ENCODE measurements around the gene DNAH3. TPM values are rescaled to one million over a fixed set of nuclear protein-coding genes. Genes with fewer than 3 reads are reported as not detected.
"Not testable (repeated sequence)": the region's sequence is repeated elsewhere in the genome, so short reads cannot be mapped to it uniquely, and the experiment has no call there.

DNAH3 gene
- total RNA-seq, 1 donor from 2014 or later, result 1.0 TPM

DNA sequence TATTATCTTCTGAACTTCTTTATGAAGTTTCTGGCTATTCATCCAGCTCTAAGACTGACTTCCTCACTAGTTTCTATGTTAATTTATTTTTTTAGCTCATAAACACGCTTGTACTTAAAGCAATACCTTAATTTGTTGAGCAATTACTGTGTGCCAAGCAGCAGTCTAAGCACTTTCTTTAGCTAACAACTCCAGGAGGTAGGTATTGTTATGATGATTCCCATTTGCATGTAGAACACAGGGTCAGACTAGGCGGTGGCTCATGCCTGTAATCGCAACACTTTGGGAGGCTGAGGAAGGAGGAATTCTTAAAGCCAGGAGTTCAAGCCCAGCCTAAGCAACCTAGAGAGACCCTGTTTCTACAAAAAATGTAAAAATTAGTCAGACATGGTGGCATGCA is 19.8 kb downstream of the DNAH3 start:
- Histone ChIP-seq H3K36me3 (ENCODE audit: control insufficient read depth in 3 of 3, insufficient read depth in 3 of 3, low read length in 3 of 3) (no peaks in the 10 kb centered on the region), H3K4me3 (ENCODE audit: low read length in 3 of 3) (no peak overlapping the region), H3K27me3 (ENCODE audit: control insufficient read depth in 3 of 3, insufficient read depth in 3 of 3, low read length in 3 of 3) (no peaks in the 10 kb centered on the region), H3K9ac (ENCODE audit: low read depth in 1 of 3, low read length in 3 of 3) (no peak overlapping the region), H3K27ac (ENCODE audit: low read depth, low read length) (no peak overlapping the region), H3K9me3 (ENCODE audit: control insufficient read depth in 3 of 3, low read length in 3 of 3) (no peaks in the 10 kb centered on the region), H3K4me1 (ENCODE audit: control insufficient read depth in 3 of 3, insufficient read depth in 3 of 3, low read length in 3 of 3) (no peaks in the 10 kb centered on the region)

DNA sequence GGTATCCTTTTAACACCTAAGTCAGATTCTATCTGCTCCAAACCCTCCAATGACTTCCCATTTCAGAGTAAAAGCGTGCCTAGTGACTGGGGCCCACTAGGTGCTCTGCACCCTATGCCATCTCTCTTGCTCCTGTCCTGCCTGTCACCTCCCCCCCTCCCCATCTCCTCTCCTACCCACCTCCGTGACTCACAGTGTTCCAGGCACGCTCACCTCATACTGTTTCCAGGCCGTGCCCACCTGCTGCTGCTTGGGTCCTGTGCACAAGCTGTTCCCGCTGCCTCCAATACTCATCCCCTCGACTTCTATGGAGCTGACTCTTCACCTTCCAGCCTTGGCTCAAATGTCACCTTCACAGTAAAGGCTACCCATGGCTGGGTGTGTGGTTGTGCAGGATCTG is 21.7 kb downstream of the DNAH3 start:
- no peaks in the 10 kb centered on the region for H3K27me3 ChIP-seq (ENCODE audit: control insufficient read depth in 3 of 3, insufficient read depth in 3 of 3, low read length in 3 of 3)
- no peak overlapping the region for H3K9ac ChIP-seq (ENCODE audit: low read depth in 1 of 3, low read length in 3 of 3)
- no peak overlapping the region for H3K4me3 ChIP-seq (ENCODE audit: low read length in 3 of 3)
- H3K36me3 ChIP-seq (ENCODE audit: control insufficient read depth in 3 of 3, insufficient read depth in 3 of 3, low read length in 3 of 3), result no peaks in the 10 kb centered on the region
- H3K9me3 ChIP-seq (ENCODE audit: control insufficient read depth in 3 of 3, low read length in 3 of 3), result no peaks in the 10 kb centered on the region
- no peak overlapping the region for H3K27ac ChIP-seq (ENCODE audit: low read depth, low read length)
- no peaks in the 10 kb centered on the region for H3K4me1 ChIP-seq (ENCODE audit: control insufficient read depth in 3 of 3, insufficient read depth in 3 of 3, low read length in 3 of 3)

DNA sequence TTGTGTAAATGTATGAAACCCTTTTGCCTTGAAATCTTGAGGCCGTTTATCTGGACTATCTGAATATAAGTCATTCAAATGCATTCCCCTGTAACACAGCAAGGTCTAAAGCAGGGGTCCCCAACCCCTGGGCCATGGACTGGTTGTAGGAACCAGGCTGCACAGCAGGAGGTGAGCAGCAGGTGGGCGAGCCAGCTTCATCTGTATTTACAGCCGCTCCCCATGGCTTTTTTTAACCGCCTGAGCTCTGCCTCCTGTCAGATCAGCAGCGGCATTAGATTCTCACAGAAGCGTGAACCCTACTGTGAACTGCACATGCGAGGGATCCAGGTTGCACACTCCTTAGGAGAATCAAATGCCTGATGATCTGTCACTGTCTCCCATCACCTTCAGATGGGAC is 24.1 kb downstream of the DNAH3 start:
- Histone ChIP-seq H3K9me3 (ENCODE audit: control insufficient read depth in 3 of 3, low read length in 3 of 3) (no peaks in the 10 kb centered on the region), H3K27me3 (ENCODE audit: control insufficient read depth in 3 of 3, insufficient read depth in 3 of 3, low read length in 3 of 3) (no peaks in the 10 kb centered on the region), H3K4me1 (ENCODE audit: control insufficient read depth in 3 of 3, insufficient read depth in 3 of 3, low read length in 3 of 3) (no peaks in the 10 kb centered on the region), H3K36me3 (ENCODE audit: control insufficient read depth in 3 of 3, insufficient read depth in 3 of 3, low read length in 3 of 3) (no peaks in the 10 kb centered on the region), H3K9ac (ENCODE audit: low read depth in 1 of 3, low read length in 3 of 3) (no peak overlapping the region), H3K4me3 (ENCODE audit: low read length in 3 of 3) (no peak overlapping the region), H3K27ac (ENCODE audit: low read depth, low read length) (no peak overlapping the region)

DNA sequence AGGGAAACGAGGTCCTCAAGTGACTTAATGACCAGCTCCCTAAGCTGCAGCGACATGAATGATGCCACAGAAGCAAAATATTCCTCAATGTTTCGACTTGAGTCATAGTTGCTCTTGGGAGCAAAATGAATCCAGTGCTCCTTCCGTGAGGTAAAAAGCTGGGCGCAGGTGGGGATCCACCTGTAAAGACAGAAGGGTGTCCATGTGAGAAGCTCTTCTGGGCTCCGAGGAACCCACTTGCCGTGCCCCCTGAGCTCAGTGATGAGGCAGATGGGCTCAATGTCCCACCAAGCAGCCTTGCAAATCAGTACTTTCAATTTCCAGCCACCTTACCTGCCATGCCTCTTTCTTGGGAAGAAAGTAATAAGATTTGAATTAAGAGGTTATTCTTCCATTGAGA is 25.5 kb downstream of the DNAH3 start:
- no peaks in the 10 kb centered on the region for H3K27me3 ChIP-seq (ENCODE audit: control insufficient read depth in 3 of 3, insufficient read depth in 3 of 3, low read length in 3 of 3)
- no peak overlapping the region for H3K4me3 ChIP-seq (ENCODE audit: low read length in 3 of 3)
- H3K9ac ChIP-seq (ENCODE audit: low read depth in 1 of 3, low read length in 3 of 3), result no peak overlapping the region
- no peaks in the 10 kb centered on the region for H3K9me3 ChIP-seq (ENCODE audit: control insufficient read depth in 3 of 3, low read length in 3 of 3)
- no peaks in the 10 kb centered on the region for H3K4me1 ChIP-seq (ENCODE audit: control insufficient read depth in 3 of 3, insufficient read depth in 3 of 3, low read length in 3 of 3)
- H3K27ac ChIP-seq (ENCODE audit: low read depth, low read length), result no peak overlapping the region
- no peaks in the 10 kb centered on the region for H3K36me3 ChIP-seq (ENCODE audit: control insufficient read depth in 3 of 3, insufficient read depth in 3 of 3, low read length in 3 of 3)

DNA sequence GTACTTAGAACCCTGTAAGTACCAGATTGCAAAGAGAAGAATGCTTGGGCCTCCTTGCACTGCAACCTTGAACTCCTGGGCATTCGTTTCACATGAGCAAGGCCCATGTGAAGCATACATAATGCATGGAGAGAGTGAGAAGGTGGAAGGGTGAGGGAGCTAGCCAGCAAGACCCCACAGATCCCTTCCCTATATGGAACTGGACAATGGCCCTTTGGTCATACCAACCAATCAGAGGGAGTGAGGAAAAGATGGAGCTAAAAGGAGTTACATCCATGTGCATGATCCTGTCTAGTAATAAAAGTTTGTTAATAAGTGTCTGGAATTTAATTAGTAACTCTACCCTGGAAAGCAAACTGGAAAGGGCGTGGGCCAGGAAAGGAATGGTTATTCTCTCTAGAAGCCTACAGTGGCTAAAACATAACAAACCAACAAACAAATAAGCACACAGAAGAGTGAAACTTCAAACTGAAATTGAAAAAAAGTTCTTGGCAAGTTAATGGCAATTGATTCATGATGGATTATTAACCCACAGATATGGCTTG is 29.6 kb downstream of the DNAH3 start:
- Histone ChIP-seq H3K4me1 (ENCODE audit: control insufficient read depth in 3 of 3, insufficient read depth in 3 of 3, low read length in 3 of 3) (no peaks in the 10 kb centered on the region), H3K27ac (ENCODE audit: low read depth, low read length) (no peak overlapping the region), H3K9me3 (ENCODE audit: control insufficient read depth in 3 of 3, low read length in 3 of 3) (no peaks in the 10 kb centered on the region), H3K27me3 (ENCODE audit: control insufficient read depth in 3 of 3, insufficient read depth in 3 of 3, low read length in 3 of 3) (no peaks in the 10 kb centered on the region), H3K9ac (ENCODE audit: low read depth in 1 of 3, low read length in 3 of 3) (no peak overlapping the region), H3K4me3 (ENCODE audit: low read length in 3 of 3) (no peak overlapping the region), H3K36me3 (ENCODE audit: control insufficient read depth in 3 of 3, insufficient read depth in 3 of 3, low read length in 3 of 3) (no peaks in the 10 kb centered on the region)

DNA sequence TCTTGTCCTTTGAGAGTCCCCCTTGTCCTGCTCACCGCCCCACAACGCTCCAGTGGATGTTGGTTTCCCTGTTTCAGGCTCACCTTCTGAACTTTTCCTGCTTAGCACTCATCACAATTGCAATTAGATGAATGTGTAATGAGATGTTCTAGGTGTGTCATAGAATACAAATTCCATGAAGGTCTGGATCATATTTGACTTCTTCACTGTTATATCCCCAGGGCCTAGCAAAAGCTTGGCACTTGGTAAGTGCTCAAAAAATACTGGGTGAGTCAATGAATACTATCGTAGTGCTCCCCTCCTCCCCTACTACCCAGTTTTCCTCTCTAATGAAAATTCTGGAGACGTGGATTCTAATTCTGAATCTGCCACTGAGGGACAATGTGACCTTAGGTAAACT is 33.1 kb downstream of the DNAH3 start:
- Histone ChIP-seq H3K27me3 (ENCODE audit: control insufficient read depth in 3 of 3, insufficient read depth in 3 of 3, low read length in 3 of 3) (no peaks in the 10 kb centered on the region), H3K4me3 (ENCODE audit: low read length in 3 of 3) (no peak overlapping the region), H3K4me1 (ENCODE audit: control insufficient read depth in 3 of 3, insufficient read depth in 3 of 3, low read length in 3 of 3) (no peaks in the 10 kb centered on the region), H3K36me3 (ENCODE audit: control insufficient read depth in 3 of 3, insufficient read depth in 3 of 3, low read length in 3 of 3) (no peaks in the 10 kb centered on the region), H3K9me3 (ENCODE audit: control insufficient read depth in 3 of 3, low read length in 3 of 3) (no peaks in the 10 kb centered on the region), H3K9ac (ENCODE audit: low read depth in 1 of 3, low read length in 3 of 3) (no peak overlapping the region), H3K27ac (ENCODE audit: low read depth, low read length) (no peak overlapping the region)

DNA sequence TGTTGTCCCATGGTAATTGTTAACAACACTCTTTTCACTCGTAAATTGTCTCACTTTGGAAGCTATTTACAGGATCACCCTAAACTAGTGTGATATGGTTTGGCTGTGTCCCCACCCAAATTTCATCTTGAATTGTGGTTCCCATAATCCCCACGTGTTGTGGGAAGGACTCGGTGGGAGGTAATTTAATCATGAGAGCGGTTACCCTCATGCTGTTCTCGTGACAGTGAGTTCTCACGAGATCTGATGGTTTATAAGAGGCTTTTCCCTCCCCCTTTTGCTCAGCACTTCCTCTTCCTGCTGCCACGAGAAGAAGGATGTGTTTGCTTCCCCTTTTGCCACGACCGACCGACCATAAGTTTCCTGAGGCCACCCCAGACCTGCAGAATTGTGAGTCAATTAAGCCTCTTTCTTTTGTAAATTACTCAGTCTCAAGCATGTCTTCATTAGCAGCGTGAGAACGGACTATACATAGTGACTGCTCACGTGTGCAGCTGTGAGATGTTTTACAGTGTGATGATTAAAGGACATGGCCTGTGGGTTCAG is 34.4 kb downstream of the DNAH3 start:
- Histone ChIP-seq H3K27ac (ENCODE audit: low read depth, low read length) (no peak overlapping the region), H3K36me3 (ENCODE audit: control insufficient read depth in 3 of 3, insufficient read depth in 3 of 3, low read length in 3 of 3) (no peaks in the 10 kb centered on the region), H3K27me3 (ENCODE audit: control insufficient read depth in 3 of 3, insufficient read depth in 3 of 3, low read length in 3 of 3) (no peaks in the 10 kb centered on the region), H3K9me3 (ENCODE audit: control insufficient read depth in 3 of 3, low read length in 3 of 3) (no peaks in the 10 kb centered on the region), H3K4me3 (ENCODE audit: low read length in 3 of 3) (peak overlapping the region in 1 of 3 donors; percentile 32), H3K9ac (ENCODE audit: low read depth in 1 of 3, low read length in 3 of 3) (no peak overlapping the region), H3K4me1 (ENCODE audit: control insufficient read depth in 3 of 3, insufficient read depth in 3 of 3, low read length in 3 of 3) (no peaks in the 10 kb centered on the region)

DNA sequence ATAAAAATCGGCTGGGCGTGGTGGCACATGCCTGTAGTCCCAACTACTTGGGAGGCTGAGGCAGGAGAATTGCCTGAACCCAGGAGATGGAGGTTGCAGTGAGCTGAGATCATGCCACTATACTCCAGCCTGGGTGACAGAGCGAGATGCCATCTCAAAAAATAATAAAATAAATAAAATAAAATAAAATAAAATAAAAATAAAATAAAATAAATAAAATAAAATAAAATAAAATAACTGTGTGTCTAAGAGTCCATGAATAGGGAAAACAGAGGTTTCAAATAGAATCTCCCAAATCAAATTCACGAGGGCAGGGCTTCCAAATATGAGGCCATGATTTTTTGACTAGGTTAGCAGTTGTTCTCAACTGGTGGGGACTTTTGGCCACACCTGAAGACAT is 35.1 kb downstream of the DNAH3 start:
- not testable (repeated sequence) for H3K4me1 ChIP-seq (ENCODE audit: control insufficient read depth in 3 of 3, insufficient read depth in 3 of 3, low read length in 3 of 3)
- H3K4me3 ChIP-seq (ENCODE audit: low read length in 3 of 3), result peak overlapping the region in 1 of 3 donors; percentile 32

DNA sequence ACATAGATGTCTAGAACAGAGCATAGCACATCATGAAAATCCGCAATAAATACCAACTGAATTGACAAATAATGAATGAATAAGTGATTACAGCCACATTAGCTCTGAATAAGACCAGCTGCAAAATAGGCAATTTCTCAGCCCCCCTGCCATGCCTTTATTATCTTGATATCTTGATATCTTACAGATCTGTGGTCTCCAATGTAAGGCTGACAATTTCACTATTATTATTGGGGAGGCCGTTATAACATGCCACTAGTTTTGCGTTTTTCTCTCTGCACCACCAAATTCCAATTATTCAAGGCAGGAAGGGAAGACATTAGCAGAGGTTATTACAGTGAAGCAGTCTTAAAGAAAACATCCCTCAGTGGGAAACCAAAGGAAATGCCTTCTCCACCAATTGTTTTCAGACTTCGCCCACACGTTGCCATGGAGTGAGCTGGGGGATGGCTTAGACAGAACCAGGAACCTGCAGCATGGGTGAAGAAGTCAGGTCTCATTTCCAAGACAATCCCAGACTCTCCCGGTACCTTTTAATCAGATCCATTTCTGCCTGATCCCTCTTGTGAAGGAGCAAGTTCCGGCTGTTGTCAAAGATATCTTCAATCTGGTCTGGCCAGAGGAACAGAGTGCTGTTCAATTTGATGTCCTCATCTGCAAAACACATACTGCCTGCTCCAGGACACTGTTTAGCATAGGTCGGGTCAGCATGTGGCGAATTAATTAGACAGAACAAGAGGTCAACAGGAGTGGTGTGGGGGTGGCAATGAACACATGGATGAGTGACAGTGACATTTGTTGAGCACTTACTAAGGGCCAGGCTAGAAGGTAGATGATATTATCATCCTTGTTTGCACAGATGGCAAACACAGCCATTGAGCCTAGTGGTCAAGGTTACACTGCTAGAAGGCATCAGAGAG is 46.4 kb downstream of the DNAH3 start:
- H3K4me1 ChIP-seq (ENCODE audit: control insufficient read depth in 3 of 3, insufficient read depth in 3 of 3, low read length in 3 of 3), result no peaks in the 10 kb centered on the region
- no peaks in the 10 kb centered on the region for H3K27me3 ChIP-seq (ENCODE audit: control insufficient read depth in 3 of 3, insufficient read depth in 3 of 3, low read length in 3 of 3)
- H3K9ac ChIP-seq (ENCODE audit: low read depth in 1 of 3, low read length in 3 of 3), result no peak overlapping the region
- no peaks in the 10 kb centered on the region for H3K36me3 ChIP-seq (ENCODE audit: control insufficient read depth in 3 of 3, insufficient read depth in 3 of 3, low read length in 3 of 3)
- no peak overlapping the region for H3K27ac ChIP-seq (ENCODE audit: low read depth, low read length)
- H3K9me3 ChIP-seq (ENCODE audit: control insufficient read depth in 3 of 3, low read length in 3 of 3), result no peaks in the 10 kb centered on the region
- no peak overlapping the region for H3K4me3 ChIP-seq (ENCODE audit: low read length in 3 of 3)

More for the DNA sequence above, 35.1 kb downstream of the DNAH3 start:
- H3K9ac ChIP-seq (ENCODE audit: low read depth in 1 of 3, low read length in 3 of 3); H3K36me3 ChIP-seq (ENCODE audit: control insufficient read depth in 3 of 3, insufficient read depth in 3 of 3, low read length in 3 of 3); H3K9me3 ChIP-seq (ENCODE audit: control insufficient read depth in 3 of 3, low read length in 3 of 3); H3K27ac ChIP-seq (ENCODE audit: low read depth, low read length); H3K27me3 ChIP-seq (ENCODE audit: control insufficient read depth in 3 of 3, insufficient read depth in 3 of 3, low read length in 3 of 3): not testable (repeated sequence)

DNA sequence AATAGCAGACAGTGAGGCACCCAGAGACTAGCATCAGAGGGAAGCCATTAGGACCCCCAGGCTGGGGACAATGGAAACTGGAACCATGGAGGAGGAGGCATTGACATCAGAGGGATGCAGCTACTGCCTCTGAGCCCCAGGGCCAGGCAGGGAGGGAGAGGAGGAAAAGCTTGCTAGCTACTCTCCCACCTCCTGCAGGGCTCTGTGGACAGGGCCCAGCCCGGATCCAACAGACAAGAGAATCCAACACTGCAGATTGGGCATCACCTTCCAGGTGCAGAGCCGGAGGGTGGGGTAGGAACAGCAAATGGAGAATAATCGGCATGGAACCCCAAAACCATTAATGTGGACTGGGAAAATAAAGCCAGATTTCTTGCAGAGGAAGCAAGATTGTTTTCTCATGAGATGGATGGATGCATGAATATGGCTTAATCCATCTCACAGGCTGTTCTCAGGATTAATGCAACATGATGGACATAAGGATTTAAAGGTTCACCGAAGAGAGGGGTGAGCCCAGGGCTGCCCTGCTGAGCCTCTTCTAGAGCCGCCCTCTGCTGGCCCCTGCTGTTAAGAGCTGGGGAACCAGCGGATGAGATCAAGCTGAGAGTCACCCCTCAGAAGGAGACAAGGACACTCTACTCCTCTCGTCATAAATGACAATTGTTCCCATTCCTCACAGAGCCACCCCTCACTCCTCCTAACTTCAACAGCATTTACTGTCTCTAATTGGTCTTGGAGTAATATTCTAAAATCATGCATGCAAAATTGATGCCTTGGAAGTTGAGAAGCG is 48.8 kb downstream of the DNAH3 start:
- no peaks in the 10 kb centered on the region for H3K9me3 ChIP-seq (ENCODE audit: control insufficient read depth in 3 of 3, low read length in 3 of 3)
- no peak overlapping the region for H3K4me3 ChIP-seq (ENCODE audit: low read length in 3 of 3)
- no peaks in the 10 kb centered on the region for H3K27me3 ChIP-seq (ENCODE audit: control insufficient read depth in 3 of 3, insufficient read depth in 3 of 3, low read length in 3 of 3)
- H3K27ac ChIP-seq (ENCODE audit: low read depth, low read length), result no peak overlapping the region
- H3K36me3 ChIP-seq (ENCODE audit: control insufficient read depth in 3 of 3, insufficient read depth in 3 of 3, low read length in 3 of 3), result no peaks in the 10 kb centered on the region
- no peaks in the 10 kb centered on the region for H3K4me1 ChIP-seq (ENCODE audit: control insufficient read depth in 3 of 3, insufficient read depth in 3 of 3, low read length in 3 of 3)
- no peak overlapping the region for H3K9ac ChIP-seq (ENCODE audit: low read depth in 1 of 3, low read length in 3 of 3)
